Large intestine (tissue), 12 donors: ENCODE data around the gene PRAMEF5. TPM values are rescaled to one million over a fixed set of nuclear protein-coding genes. Genes with fewer than 3 reads are reported as not detected.
"Not testable (repeated sequence)": the region's sequence is repeated elsewhere in the genome, so short reads cannot be mapped to it uniquely, and the experiment has no call there.

ENCODE experiments used
- DNase-seq, 2 donors: peaks; one replicate each; pipeline versions ENCODE4 v3.0.0 to v3.0.0-alpha.2; 2013
- H3K27ac ChIP-seq: one replicate; pipeline ENCODE4 v1.5.1; 2013; ENCODE audit warnings: low read length
- H3K27me3 ChIP-seq: 2 replicates; pipeline ENCODE4 v1.6.1; 2013; ENCODE audit warnings: low read length; ENCODE audit not compliant: control insufficient read depth, insufficient read depth
- H3K36me3 ChIP-seq: 2 replicates; pipeline ENCODE4 v1.6.1; 2013; ENCODE audit warnings: low read length; ENCODE audit not compliant: control insufficient read depth, insufficient read depth
- H3K4me1 ChIP-seq: one replicate; pipeline ENCODE4 v1.6.1; 2013; ENCODE audit warnings: low read length; ENCODE audit not compliant: control insufficient read depth, insufficient read depth
- H3K4me3 ChIP-seq: one replicate; pipeline ENCODE4 v1.5.1; 2013; ENCODE audit warnings: low read length
- H3K9me3 ChIP-seq: one replicate; pipeline ENCODE4 v1.6.1; 2013; ENCODE audit warnings: mild to moderate bottlenecking, low read depth, low read length, moderate library complexity; ENCODE audit not compliant: control insufficient read depth
- WGBS: methylation state at CpG from one replicate; pipeline ENCODE4 v1.1.5; 2013; ENCODE audit warnings: low lambda C conversion rate; ENCODE audit not compliant: insufficient coverage; 5-methylcytosine and 5-hydroxymethylcytosine counted together
- long read RNA-seq, 11 donors: transcript quantifications; one replicate each; lab custom pipeline, GENCODE V29; 2026
- polyA plus RNA-seq: library from polyadenylated mRNA; unstranded; fragments of 120-200 nt; gene quantifications from one replicate; pipeline ENCODE4 v1.2.1, GENCODE V29; 2013

Gene PRAMEF5
- not detected for polyA plus RNA-seq
- long read RNA-seq, donor 1: 0 reads
- long read RNA-seq, donor 2: 0 reads
- long read RNA-seq, donor 3: 0 reads
- long read RNA-seq, donor 4: 0 reads
- long read RNA-seq, donor 5: 0 reads
- long read RNA-seq, donor 6: 0 reads
- long read RNA-seq, donor 7: 0 reads
- long read RNA-seq, donor 8: 0 reads
- long read RNA-seq, donor 9: 0 reads
- long read RNA-seq, donor 10: 0 reads
- long read RNA-seq, donor 11: 0 reads

DNA sequence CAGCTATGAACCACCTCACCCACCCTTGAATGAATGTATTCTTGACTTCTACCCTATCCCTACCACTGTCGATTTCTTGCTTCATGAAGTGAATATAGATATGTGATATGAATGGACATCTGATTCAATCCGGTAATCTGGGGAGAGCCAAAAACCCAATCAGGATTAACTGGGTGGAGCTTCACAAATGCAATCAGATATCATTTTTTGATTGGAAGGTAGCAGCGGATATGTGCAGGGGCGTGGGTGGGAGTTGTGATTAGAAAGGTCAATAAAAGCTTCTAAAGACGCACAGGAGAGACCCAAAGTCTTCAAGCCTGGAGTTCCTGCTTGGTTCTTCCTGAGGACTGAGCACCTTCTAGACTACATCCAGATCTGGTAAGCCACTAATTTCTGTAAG, at the start of gene PRAMEF5:
PRAMEF5 (plus strand) TSS at position 301 of the 400 bp plus-strand sequence. CDS start 5,071 bp downstream, outside the sequence.
- H3K36me3 ChIP-seq, H3K27ac ChIP-seq, H3K4me1 ChIP-seq, H3K9me3 ChIP-seq, H3K4me3 ChIP-seq, H3K27me3 ChIP-seq, DNase-seq: not testable (repeated sequence)
- WGBS: no CpG with 5 or more reads among the region's 5 CpGs

DNA sequence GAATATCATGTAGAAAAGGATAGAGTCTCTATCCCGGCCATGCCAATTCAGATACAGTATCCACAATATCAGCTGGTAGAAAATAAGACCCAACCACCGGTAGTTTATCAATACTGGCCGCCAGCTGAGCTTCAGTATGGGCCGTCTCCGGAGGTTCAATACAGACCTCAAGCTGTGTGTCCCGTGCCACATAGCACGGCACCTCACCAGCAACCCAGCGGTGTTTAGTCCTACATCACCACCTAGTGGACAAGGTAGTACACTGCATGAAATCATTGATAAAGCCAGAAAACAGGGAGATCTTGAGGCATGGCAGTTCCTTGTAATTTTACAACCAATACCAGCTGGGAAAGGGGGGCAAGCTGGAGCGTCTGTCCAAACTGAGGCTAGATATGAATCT, 45.3 kb upstream of the PRAMEF5 start:
- not testable (repeated sequence) for DNase-seq, H3K27me3 ChIP-seq, H3K4me1 ChIP-seq, H3K27ac ChIP-seq, H3K9me3 ChIP-seq, H3K36me3 ChIP-seq, H3K4me3 ChIP-seq
- no CpG with 5 or more reads among the region's 9 CpGs for WGBS

DNA sequence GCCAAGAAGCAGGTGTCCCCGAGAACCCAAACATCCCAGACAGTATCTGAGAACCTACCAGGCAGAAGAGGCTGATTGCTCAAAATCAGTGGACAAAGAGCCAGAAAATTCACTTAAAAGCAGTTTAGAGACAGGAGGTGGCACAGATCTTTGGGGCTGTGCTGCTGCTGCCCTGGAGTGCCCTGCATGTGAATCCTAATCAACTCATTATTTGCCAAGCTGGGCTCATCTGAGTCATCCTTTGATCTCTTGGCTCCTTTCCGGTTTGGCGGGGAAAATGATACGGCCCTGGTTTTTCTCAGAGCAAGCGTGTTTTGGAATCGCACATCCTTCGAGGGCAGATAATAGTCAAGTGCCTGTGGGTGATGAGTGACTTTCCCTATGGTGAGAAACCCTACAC, 37.4 kb upstream of the PRAMEF5 start:
- WGBS: no CpG with 5 or more reads among the region's 7 CpGs
- H3K36me3 ChIP-seq, H3K27ac ChIP-seq, H3K9me3 ChIP-seq, DNase-seq, H3K4me3 ChIP-seq, H3K4me1 ChIP-seq, H3K27me3 ChIP-seq: not testable (repeated sequence)

DNA sequence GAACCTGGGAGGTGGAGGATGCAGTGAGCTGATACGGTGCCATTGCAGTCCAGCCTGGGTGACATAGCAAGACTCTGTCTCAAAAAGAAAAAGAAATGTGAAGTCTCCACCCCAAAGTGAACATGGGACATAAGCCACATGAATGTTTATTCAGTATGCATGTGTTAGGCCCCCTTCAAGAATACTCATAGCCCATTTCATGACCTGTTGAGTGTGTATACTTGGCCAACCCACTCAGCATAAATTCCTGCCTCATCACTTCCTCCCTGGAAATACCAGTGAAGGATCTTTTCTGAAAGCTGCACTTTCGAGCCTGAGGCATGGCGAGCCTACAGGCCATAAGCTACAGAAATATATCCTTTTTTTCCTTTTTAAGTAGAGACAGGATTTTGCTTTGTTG, 34.8 kb upstream of the PRAMEF5 start:
- WGBS: no CpG with 5 or more reads among the region's 3 CpGs
- DNase-seq, H3K4me1 ChIP-seq, H3K27ac ChIP-seq, H3K36me3 ChIP-seq, H3K27me3 ChIP-seq, H3K9me3 ChIP-seq, H3K4me3 ChIP-seq: not testable (repeated sequence)

DNA sequence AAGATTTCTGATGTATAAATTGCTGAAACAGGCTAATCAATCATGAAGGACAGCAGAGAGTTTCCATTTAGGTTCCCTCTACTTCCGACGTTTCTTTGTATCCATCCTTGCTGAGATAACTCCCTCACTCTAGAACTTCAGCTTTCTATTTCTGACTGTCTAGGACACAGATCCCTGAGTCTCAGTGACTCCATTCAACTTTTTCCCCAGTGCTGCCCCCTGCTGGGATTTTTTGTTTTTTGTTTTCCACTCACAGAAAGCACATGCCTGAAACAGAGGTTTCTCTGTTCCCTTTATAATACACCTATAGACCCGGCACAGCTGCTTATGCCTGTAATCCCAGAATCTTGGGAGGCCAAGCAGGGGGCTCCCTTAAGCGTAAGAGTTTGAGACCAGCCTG, 31.2 kb upstream of the PRAMEF5 start:
- H3K4me1 ChIP-seq, H3K4me3 ChIP-seq, H3K36me3 ChIP-seq, H3K27me3 ChIP-seq, H3K9me3 ChIP-seq, H3K27ac ChIP-seq, DNase-seq: not testable (repeated sequence)
- no CpG with 5 or more reads among the region's 4 CpGs for WGBS

DNA sequence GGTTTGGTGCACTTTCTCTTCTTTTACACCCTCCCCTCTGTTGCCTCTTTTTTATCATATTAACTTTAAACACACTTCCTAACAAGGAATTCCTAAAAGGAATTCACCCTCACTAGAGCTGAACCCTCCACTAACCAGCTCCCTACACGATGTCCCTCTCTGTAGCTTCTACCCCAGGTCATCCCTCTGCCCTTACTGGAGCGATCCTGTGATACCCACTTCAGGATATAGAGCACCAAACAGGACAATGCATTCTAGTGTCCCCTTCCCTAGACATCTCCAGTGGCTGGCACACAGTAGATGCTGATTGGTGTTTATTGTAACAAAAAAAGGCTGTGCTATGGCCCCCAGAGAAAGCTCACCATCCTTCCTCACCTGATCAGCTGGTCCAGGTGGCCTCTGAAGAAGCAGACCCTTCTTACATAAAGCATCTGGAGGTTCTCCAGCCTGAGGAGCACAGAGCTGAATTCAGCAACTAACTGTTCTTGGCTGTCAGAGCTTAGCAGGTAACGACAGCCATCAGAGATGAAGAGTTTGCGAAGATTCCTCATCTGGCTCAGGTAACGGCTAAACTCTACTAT, 29.4 kb upstream of the PRAMEF5 start:
- Histone ChIP-seq H3K4me1 (no peaks in the 10 kb centered on the region), H3K4me3 (no peak overlapping the region), H3K36me3 (no peaks in the 10 kb centered on the region), H3K27ac (no peak overlapping the region), H3K27me3 (no peaks in the 10 kb centered on the region), H3K9me3 (no peaks in the 10 kb centered on the region)
- no peak for DNase-seq
- 90% methylated on average over 2 of the region's 5 CpGs for WGBS

DNA sequence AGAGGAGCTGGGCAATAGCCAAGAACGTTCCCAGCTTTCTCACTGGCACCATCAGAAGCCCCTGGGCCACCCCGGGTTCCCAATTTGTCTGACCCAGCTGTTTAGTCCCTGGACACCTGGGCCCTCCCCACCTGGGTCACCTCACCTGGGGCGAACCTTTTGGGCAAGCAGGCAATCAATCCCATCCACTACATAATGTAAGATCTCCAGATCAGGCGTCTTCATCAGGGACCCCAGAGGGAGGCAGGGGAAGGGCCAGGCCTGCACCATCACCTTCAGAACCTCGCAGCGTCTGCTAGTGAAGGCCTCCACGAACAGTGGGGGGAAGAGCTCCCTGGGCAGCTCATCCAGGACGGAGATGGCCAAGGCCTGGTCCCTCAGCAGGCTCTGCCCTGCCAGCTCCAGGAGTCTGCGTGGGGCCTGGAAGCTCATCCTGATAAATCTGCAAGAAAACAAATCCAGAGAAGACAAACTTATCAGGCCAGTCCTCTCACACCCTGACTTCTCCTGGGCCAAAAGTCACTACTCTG, 28.3 kb upstream of the PRAMEF5 start, which contains the start of gene PRAMEF18:
PRAMEF18 (minus strand) TSS at position 480 of the 530 bp plus-strand sequence; CDS start at position 432, 48 bp downstream.
- not testable (repeated sequence) for H3K4me1 ChIP-seq, H3K9me3 ChIP-seq, H3K27me3 ChIP-seq, DNase-seq, H3K27ac ChIP-seq, H3K4me3 ChIP-seq, H3K36me3 ChIP-seq
- WGBS: no CpG with 5 or more reads among the region's 9 CpGs

DNA sequence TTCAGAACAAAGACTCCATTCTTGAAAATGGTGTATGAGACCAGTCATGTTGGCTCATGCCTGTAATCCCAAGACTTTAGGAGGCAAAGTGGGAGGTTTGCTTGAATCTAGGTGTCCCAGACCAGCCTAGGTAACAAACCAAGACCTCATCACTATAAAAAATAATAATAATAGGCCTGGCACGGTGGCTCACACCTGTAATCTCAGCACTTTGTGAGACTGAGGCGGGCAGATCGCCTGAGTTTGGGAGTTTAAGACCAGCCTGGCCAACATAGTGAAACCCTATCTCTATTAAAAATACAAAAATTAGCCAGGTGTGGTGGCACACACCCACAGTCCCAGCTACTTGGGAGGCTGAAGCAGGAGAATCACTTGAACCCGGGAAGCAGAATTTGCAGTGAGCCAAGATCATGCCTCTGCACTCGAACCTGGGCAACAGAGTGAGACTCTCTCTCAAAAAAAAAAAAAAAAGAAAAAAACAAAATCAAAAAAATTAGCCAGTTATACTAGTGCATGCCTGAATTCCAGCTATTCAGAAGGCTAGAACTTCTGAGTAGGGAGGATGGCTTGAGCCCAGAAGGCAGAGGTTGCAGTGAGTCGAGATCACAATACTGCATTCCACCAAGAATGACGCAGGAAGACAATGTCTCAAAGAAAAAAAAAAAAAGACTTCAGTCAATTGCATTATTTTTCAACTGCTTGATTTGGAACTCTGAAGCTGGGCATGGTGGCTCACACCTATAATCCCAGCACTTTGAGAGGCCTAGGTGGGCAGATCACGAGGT, 26.5 kb upstream of the PRAMEF5 start:
- not testable (repeated sequence) for DNase-seq, H3K27me3 ChIP-seq, H3K9me3 ChIP-seq, H3K4me1 ChIP-seq, H3K36me3 ChIP-seq, H3K4me3 ChIP-seq, H3K27ac ChIP-seq
- 100% methylated on average over 1 of the region's 8 CpGs for WGBS

DNA sequence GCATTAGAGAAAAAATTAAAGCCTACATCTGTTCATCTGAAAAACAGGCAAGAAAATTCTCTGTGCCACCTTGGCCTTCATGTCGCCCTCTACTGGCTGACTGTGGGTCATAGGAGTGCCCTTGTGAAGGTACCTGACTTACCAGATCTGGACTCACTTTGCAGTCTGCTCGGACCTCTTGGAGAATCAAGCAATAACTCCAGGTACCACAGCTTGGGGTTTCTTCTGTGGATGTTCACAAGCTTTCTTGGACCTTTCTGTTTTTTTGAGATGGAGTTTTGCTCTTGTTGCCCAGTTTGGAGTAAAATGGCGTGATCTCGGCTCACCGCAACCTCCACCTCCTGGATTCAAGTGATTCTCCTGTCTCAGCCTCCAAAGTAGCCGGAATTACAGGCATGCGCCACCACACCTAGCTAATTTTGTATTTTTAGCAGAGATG, 25.6 kb upstream of the PRAMEF5 start:
- Histone ChIP-seq H3K27me3 (no peaks in the 10 kb centered on the region), H3K4me1 (no peaks in the 10 kb centered on the region), H3K9me3 (no peaks in the 10 kb centered on the region), H3K4me3 (no peak overlapping the region), H3K27ac (no peak overlapping the region), H3K36me3 (no peaks in the 10 kb centered on the region)
- 95% methylated on average over 5 of the region's 7 CpGs for WGBS
- no peak for DNase-seq

DNA sequence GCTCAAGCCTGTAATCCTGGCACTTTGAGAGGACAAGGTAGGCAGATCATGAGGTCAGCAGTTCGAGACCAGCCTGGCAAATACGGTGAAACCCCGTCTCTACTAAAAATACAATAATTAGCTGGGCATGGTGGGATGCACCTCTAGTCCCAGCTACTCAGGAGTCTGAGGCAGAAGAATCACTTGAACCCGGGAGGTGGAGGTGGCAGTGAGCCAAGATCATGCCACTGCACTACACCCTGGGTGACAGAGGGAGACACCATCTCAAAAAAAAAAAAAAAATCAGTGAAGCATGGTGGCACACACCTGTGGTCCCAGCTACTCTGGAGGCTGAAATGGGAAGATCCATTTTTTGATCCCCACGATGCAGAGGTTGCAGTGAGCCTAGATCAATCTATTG, 23.9 kb upstream of the PRAMEF5 start:
- not testable (repeated sequence) for H3K27me3 ChIP-seq, H3K4me3 ChIP-seq, DNase-seq, H3K27ac ChIP-seq, H3K9me3 ChIP-seq, H3K36me3 ChIP-seq, H3K4me1 ChIP-seq
- no CpG with 5 or more reads among the region's 5 CpGs for WGBS
